Tibial artery (tissue), 4 donors: ENCODE data around the gene TSPAN9.

Experiments
- DNase-seq, 2 donors: peaks; one replicate each; pipeline ENCODE4 v3.0.0-alpha.2; 2019
- H3K27ac ChIP-seq, 2 donors: fragments of 200-600 bp; sonication (generic) in 1 of 2; 1 replicate in 1 of 2; 2 replicates in 1 of 2; pipeline ENCODE4 v1.5.1; 2018 to 2019; ENCODE audit warnings: mild to moderate bottlenecking in 1 of 2
- H3K27me3 ChIP-seq, 2 donors: fragments of 200-600 bp; sonication (generic) in 1 of 2; one replicate each; pipeline versions ENCODE4 v1.5.1 to v1.6.0; 2016 to 2019
- H3K36me3 ChIP-seq, 3 donors: fragments of 200-600 bp; sonication (generic) in 2 of 3; one replicate each; pipeline ENCODE4 v1.5.1; 2016 to 2019; ENCODE audit warnings: mild to moderate bottlenecking in 2 of 3
- H3K4me1 ChIP-seq, 4 donors: fragments of 200-600 bp; sonication (generic) in 2 of 4; 1 replicate in 3 of 4; 2 replicates in 1 of 4; pipeline ENCODE4 v1.5.1; 2016 to 2019
- H3K4me3 ChIP-seq, 2 donors: fragments of 200-600 bp; sonication (generic) in 1 of 2; 1 replicate in 1 of 2; 2 replicates in 1 of 2; pipeline ENCODE4 v1.5.1; 2018 to 2019; ENCODE audit warnings: mild to moderate bottlenecking in 2 of 2
- H3K9me3 ChIP-seq, 3 donors: fragments of 200-600 bp; sonication (generic) in 1 of 3; one replicate each; pipeline ENCODE4 v1.5.1; 2016 to 2019
- intact Hi-C: fragments of 100-400 bp; cut with DNase I; formaldehyde crosslinking; loops from one replicate; pipeline ENCODE4 v1.15.0; 2023; ENCODE audit warnings: low total_unique reads
- TF ChIP-seq, protein P1 (sequence below), 2 experiments: fragments of 200-600 bp in 1 of 2; fragments of 450-650 bp in 1 of 2; IDR thresholded peaks; one replicate each; pipeline ENCODE4 v1.5.1; 2017 to 2019; ENCODE audit warnings: antibody characterized with exemption in 2 of 2, mild to moderate bottlenecking in 1 of 2, moderate library complexity in 1 of 2

TSPAN9 gene

DNA sequence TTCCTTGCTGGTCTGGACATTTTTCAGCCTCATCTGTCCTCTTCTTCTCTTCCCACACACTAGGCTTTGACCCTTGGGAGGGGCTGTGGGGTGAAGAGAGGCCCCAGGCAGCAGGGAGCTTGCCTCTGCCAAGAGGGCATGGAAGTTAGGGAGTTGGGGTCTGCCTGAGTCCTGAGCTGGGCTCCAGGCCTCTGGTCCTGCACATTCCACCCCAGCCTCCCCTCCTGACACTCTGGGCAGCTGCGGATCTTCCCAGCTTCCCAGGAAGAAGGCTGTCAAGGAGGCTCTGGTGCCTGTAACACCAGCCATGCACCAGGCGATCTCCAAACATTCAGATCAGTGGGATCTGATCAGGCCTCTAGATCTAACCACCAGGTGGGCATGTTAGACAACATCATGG is 244.7 kb downstream of the TSPAN9 start:
- H3K27ac ChIP-seq, result no peak overlapping the region
- H3K4me1 ChIP-seq, result no peaks in the 10 kb centered on the region
- no peak for DNase-seq
- no peaks in the 10 kb centered on the region for H3K9me3 ChIP-seq
- H3K4me3 ChIP-seq, result no peak overlapping the region
- TF ChIP-seq, protein P1, sequence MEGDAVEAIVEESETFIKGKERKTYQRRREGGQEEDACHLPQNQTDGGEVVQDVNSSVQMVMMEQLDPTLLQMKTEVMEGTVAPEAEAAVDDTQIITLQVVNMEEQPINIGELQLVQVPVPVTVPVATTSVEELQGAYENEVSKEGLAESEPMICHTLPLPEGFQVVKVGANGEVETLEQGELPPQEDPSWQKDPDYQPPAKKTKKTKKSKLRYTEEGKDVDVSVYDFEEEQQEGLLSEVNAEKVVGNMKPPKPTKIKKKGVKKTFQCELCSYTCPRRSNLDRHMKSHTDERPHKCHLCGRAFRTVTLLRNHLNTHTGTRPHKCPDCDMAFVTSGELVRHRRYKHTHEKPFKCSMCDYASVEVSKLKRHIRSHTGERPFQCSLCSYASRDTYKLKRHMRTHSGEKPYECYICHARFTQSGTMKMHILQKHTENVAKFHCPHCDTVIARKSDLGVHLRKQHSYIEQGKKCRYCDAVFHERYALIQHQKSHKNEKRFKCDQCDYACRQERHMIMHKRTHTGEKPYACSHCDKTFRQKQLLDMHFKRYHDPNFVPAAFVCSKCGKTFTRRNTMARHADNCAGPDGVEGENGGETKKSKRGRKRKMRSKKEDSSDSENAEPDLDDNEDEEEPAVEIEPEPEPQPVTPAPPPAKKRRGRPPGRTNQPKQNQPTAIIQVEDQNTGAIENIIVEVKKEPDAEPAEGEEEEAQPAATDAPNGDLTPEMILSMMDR (IDR thresholded peaks at IDR 0.05), result no peak
- intact Hi-C loops, result no loop called here
- H3K27me3 ChIP-seq, result no peaks in the 10 kb centered on the region
- H3K36me3 ChIP-seq, result no peaks in the 10 kb centered on the region

DNA sequence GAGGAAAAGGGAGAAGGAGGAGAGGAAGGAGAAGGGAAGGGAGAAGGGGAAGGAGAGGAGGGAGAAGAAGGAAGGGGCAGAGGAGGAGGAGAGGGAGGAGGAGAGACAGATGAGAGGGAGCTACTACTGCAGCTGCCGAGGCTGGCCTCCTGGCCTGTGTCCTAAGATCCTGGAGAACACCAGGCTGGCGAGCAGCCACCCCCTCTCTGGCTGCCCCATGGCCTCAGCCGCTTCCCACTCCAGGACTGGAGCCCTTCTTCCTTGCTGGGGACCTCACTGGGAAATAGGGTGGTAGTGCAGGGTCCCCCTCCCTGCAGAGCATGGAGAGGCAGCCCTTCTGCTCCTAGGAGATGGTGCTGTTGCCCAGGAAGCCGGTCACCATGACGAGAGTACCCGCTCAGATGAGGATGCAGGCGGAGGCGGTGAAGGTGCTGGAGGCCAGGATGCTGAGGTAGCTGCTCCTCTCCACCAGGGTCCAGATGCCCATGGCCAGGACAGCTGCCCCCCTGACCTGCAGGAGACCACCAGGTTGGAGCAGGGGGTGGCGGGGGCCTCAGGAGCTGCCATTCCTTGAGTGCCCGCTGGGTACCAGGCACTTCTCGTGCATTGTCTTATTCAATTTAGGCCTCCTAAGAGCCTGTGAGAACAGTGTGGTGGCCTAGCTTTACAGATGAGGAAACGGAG is 246.0 kb downstream of the TSPAN9 start:
- H3K36me3 ChIP-seq, result no peaks in the 10 kb centered on the region
- intact Hi-C loops, result no loop called here
- no peaks in the 10 kb centered on the region for H3K4me1 ChIP-seq
- H3K27me3 ChIP-seq, result no peaks in the 10 kb centered on the region
- TF ChIP-seq, protein P1 (IDR thresholded peaks at IDR 0.05), result no peak
- no peaks in the 10 kb centered on the region for H3K9me3 ChIP-seq
- DNase-seq, result no peak
- H3K4me3 ChIP-seq, result no peak overlapping the region
- no peak overlapping the region for H3K27ac ChIP-seq

DNA sequence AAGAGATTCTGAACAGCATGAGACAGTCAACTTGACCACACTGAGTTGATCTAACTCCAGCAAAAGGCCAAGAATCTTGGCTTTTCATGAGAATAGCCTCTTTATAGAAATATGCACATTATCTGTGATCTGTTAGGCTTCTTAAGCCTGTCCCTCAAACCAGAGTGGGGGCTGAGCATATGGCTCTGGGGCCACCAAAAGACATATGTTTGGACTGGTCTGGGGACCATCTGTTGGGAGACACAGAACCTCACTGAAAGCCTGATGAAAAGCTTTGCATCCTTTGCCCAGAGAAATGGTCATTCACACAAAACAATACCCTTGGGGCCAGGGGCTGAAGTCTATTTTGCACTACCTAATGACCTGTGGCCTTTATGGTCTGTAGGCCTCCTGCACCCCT is 248.6 kb downstream of the TSPAN9 start:
- Histone ChIP-seq H3K9me3 (no peaks in the 10 kb centered on the region), H3K4me3 (no peak overlapping the region), H3K27me3 (peaks cover 0 to 2% of the 10 kb centered on the region in 2 donors), H3K27ac (no peak overlapping the region), H3K36me3 (no peaks in the 10 kb centered on the region), H3K4me1 (no peaks in the 10 kb centered on the region)
- intact Hi-C loops, result no loop called here
- TF ChIP-seq, protein P1 (IDR thresholded peaks at IDR 0.05), result no peak
- no peak for DNase-seq

DNA sequence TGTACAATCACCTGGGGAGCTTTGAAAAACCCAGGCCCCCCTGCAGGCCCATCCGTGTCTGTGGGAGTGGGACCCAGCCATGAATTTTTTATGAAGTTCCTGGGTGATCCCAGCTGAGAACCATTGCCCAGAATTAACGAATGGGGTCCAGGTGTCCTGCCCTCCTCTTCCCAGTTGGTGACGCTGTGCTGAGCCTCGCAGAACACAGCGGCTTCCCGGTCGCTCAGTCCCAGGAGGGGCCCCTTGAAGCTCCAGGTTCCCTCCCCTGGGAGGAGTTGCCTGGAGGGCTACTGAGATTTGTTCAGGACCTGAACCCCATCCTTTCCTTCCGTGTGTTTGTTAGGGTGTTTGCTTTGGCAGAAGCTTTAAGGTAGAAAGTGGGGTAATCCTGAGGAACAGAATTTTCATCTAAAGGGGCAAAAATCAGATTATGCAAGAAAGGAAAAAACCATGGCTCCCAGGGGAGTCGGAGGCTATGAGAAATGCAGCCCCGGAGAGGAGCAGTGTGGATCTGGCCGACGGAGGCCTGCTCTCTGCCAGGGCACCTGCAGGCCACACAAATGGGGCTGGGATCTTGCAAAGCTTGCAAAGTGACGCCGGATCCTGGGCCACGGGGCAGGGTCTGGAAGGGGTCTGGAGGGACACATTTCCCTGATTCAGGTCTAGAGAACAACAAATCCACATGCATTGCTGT is 249.1 kb downstream of the TSPAN9 start:
- Histone ChIP-seq H3K36me3 (no peaks in the 10 kb centered on the region), H3K27me3 (peaks cover 0 to 2% of the 10 kb centered on the region in 2 donors), H3K4me1 (no peaks in the 10 kb centered on the region), H3K9me3 (no peaks in the 10 kb centered on the region), H3K4me3 (no peak overlapping the region), H3K27ac (no peak overlapping the region)
- intact Hi-C loops, result no loop called here
- no peak for DNase-seq
- TF ChIP-seq, protein P1 (IDR thresholded peaks at IDR 0.05), result no peak

DNA sequence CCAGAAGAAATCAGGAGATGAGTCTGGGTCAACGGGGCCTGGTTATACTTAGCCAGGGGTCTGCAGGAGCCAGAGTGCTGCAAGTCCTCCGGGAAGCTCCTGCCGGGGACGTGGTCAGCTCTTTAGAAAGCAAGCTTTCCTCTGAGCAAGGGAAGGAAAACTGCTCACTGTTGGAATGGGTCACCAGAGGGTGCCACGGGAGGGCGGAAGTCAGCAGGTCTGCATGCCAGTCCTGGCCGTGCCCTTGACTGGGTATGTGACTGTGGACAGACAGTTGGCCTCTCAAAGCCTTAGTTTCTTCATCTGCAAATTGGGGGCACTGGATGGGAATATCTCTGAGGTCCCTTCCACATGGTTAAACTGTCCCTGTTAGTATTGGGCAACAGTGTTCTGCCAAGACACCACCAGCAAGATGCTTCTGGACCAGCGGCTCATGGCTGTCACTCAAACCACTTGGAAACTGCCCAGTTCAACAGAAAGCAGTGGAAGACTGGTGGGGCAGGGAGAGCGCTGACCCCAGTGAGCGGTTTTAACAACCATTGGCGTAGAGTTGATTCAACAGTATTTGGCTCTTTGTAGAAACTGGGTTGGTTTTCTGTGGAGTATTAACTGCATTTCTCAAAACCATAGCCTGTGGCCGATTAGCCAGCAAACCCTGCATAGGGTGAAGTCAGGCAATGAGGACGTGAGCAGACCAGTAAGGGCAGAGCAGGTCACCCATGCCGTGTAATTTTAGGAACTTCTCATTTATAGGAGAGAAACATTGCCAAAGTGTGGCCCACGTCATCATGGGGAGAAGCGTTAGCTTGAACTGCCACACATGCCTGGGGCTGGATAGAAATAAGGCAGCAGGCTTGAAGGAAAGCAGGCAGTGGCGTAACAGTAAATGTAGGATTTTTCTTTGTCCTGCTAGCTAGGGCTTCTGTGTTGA is 249.9 kb downstream of the TSPAN9 start:
- TF ChIP-seq, protein P1 (IDR thresholded peaks at IDR 0.05), result no peak
- no peak for DNase-seq
- Histone ChIP-seq H3K9me3 (no peaks in the 10 kb centered on the region), H3K4me3 (no peak overlapping the region), H3K4me1 (no peaks in the 10 kb centered on the region), H3K27ac (no peak overlapping the region), H3K27me3 (peaks cover 0 to 2% of the 10 kb centered on the region in 2 donors), H3K36me3 (no peaks in the 10 kb centered on the region)
- intact Hi-C loops, result no loop called here
